ENCODE measurements around the gene FAM162B.
"Not testable (repeated sequence)": the region's sequence is repeated elsewhere in the genome, so short reads cannot be mapped to it uniquely, and the experiment has no call there.

The FAM162B gene

DNA sequence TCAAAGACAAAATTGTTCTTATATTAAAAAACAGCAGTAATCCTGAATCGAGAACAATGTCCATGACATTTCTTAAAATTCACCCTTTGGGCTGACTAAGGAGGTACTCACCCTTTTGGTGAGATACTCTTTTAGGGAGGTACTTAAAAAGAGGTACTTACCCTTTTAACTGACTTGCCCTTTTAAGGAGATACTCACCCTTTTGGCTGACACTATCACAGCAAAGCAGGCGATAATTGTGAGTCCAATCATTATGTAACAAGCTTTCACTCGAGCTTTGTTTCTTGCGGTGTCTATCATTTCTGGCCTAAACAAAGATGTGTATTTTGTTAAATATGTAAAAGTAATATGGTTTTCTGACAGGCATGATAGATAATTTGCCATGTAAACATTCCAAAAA, 3.7 kb downstream of the FAM162B start:
- no peaks in the 10 kb centered on the region for H3K9me3 ChIP-seq (ENCODE audit: insufficient read depth, low read depth, low read length)
- no peak overlapping the region for H2BK120ac ChIP-seq (ENCODE audit: insufficient read depth, low read length, poor library complexity)
- no peak overlapping the region for H3K14ac ChIP-seq (ENCODE audit: low read length)
- H3K27me3 ChIP-seq (ENCODE audit: insufficient read depth, low read length) = peaks cover 16% of the 10 kb centered on the region
- no peak overlapping the region for H3K4me3 ChIP-seq (ENCODE audit: low read depth, low read length)
- H3K27ac ChIP-seq (ENCODE audit: low read depth, low read length) = no peak overlapping the region
- H3K36me3 ChIP-seq (ENCODE audit: control insufficient read depth in 1 of 2, insufficient read depth in 2 of 2, low read length in 2 of 2) = no peaks in the 10 kb centered on the region
- H2BK12ac ChIP-seq (ENCODE audit: low read length) = no peak overlapping the region
- no peak overlapping the region for H3K23ac ChIP-seq (ENCODE audit: low read length)
- no peak overlapping the region for H3K4ac ChIP-seq (ENCODE audit: low read depth, low read length)
- H3K4me1 ChIP-seq (ENCODE audit: control insufficient read depth in 1 of 2, insufficient read depth in 2 of 2, low read length in 2 of 2) = peaks cover 6 to 10% of the 10 kb centered on the region in 2 experiments
- no peak for DNase-seq
- H3K79me2 ChIP-seq (ENCODE audit: control insufficient read depth, insufficient read depth, low read length, poor library complexity) = no peaks in the 10 kb centered on the region
- no peak overlapping the region for H4K91ac ChIP-seq (ENCODE audit: low read depth, low read length)
- H2AFZ ChIP-seq (ENCODE audit: insufficient read depth, low read length, poor library complexity) = no peak overlapping the region
- no peak overlapping the region for H4K12ac ChIP-seq (ENCODE audit: low read depth, low read length)
- WGBS (ENCODE audit: extremely low coverage, insufficient coverage, insufficient read length) = no CpG with 5 or more reads among the region's 4 CpGs
- no peaks in the 10 kb centered on the region for H3K79me1 ChIP-seq (ENCODE audit: low read length)
- H4K8ac ChIP-seq (ENCODE audit: low read depth, low read length) = no peak overlapping the region
- no peak overlapping the region for H3K18ac ChIP-seq (ENCODE audit: low read length)
- no peak overlapping the region for H3K9ac ChIP-seq (ENCODE audit: low read length)
- H3K4me2 ChIP-seq (ENCODE audit: low read length) = no peak overlapping the region
- H2AK5ac ChIP-seq (ENCODE audit: low read length) = no peak overlapping the region
- H2BK5ac ChIP-seq (ENCODE audit: low read depth, low read length, poor library complexity) = no peak overlapping the region

DNA sequence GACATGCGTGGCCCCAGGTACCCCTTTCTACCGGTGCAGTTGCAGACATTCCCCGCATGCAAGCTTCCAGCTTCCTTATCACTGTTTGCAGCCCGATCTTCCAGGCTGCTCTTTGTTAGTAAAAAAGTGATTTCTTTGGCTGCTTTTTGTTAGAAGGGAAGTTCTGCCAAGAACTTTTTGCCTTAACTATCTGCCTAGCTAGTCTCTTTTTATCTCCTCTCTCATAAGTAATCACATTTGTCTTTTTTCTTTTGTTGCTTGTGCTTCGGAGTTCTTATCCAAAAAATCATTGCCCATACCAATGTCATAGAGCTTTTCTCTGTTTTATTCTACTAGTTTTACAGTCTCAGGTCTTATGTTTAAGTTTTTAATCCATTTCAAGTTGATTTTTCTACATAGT, 20.3 kb downstream of the FAM162B start:
- H3K23ac ChIP-seq (ENCODE audit: low read length) = no peak overlapping the region
- H3K36me3 ChIP-seq (ENCODE audit: control insufficient read depth in 1 of 2, insufficient read depth in 2 of 2, low read length in 2 of 2) = no peaks in the 10 kb centered on the region
- DNase-seq = no peak
- H3K4me2 ChIP-seq (ENCODE audit: low read length) = no peak overlapping the region
- H4K12ac ChIP-seq (ENCODE audit: low read depth, low read length) = no peak overlapping the region
- no peak overlapping the region for H3K14ac ChIP-seq (ENCODE audit: low read length)
- H2BK120ac ChIP-seq (ENCODE audit: insufficient read depth, low read length, poor library complexity) = no peak overlapping the region
- H2BK5ac ChIP-seq (ENCODE audit: low read depth, low read length, poor library complexity) = no peak overlapping the region
- no peaks in the 10 kb centered on the region for H3K27me3 ChIP-seq (ENCODE audit: insufficient read depth, low read length)
- H3K79me2 ChIP-seq (ENCODE audit: control insufficient read depth, insufficient read depth, low read length, poor library complexity) = no peaks in the 10 kb centered on the region
- H3K18ac ChIP-seq (ENCODE audit: low read length) = no peak overlapping the region
- no peak overlapping the region for H3K27ac ChIP-seq (ENCODE audit: low read depth, low read length)
- H3K79me1 ChIP-seq (ENCODE audit: low read length) = no peaks in the 10 kb centered on the region
- H2AFZ ChIP-seq (ENCODE audit: insufficient read depth, low read length, poor library complexity) = no peak overlapping the region
- H3K4me3 ChIP-seq (ENCODE audit: low read depth, low read length) = no peak overlapping the region
- no peak overlapping the region for H3K4ac ChIP-seq (ENCODE audit: low read depth, low read length)
- no peak overlapping the region for H3K9ac ChIP-seq (ENCODE audit: low read length)
- no peaks in the 10 kb centered on the region for H3K9me3 ChIP-seq (ENCODE audit: insufficient read depth, low read depth, low read length)
- no peak overlapping the region for H2BK12ac ChIP-seq (ENCODE audit: low read length)
- H2AK5ac ChIP-seq (ENCODE audit: low read length) = no peak overlapping the region
- H4K91ac ChIP-seq (ENCODE audit: low read depth, low read length) = no peak overlapping the region
- H4K8ac ChIP-seq (ENCODE audit: low read depth, low read length) = no peak overlapping the region
- no peaks in the 10 kb centered on the region for H3K4me1 ChIP-seq (ENCODE audit: control insufficient read depth in 1 of 2, insufficient read depth in 2 of 2, low read length in 2 of 2)
- WGBS (ENCODE audit: extremely low coverage, insufficient coverage, insufficient read length) = no CpG with 5 or more reads among the region's 5 CpGs

DNA sequence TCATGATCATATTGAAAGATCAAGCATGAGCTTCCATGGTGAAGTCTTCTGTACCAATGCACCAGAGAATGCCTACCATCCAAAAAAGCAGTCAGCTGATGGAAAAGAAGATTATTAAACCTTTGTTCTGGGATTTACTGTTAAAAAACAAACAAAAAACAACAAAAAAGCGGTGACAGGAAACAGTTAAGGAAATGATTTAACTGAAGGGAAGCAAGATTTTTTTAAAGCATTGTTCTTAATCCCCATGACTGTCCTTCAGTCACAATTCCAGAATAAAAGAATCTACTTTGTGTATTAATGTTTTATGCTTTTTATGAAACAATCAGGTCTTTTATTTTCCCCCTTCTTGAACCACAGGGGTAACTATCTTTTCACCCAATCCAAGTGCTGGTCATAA, 23.9 kb downstream of the FAM162B start:
- Histone ChIP-seq H4K91ac (ENCODE audit: low read depth, low read length) (no peak overlapping the region), H3K27me3 (ENCODE audit: insufficient read depth, low read length) (no peaks in the 10 kb centered on the region), H2BK120ac (ENCODE audit: insufficient read depth, low read length, poor library complexity) (no peak overlapping the region), H3K79me2 (ENCODE audit: control insufficient read depth, insufficient read depth, low read length, poor library complexity) (no peaks in the 10 kb centered on the region), H3K4me1 (ENCODE audit: control insufficient read depth in 1 of 2, insufficient read depth in 2 of 2, low read length in 2 of 2) (no peaks in the 10 kb centered on the region), H3K9ac (ENCODE audit: low read length) (no peak overlapping the region), H3K4me2 (ENCODE audit: low read length) (no peak overlapping the region), H3K18ac (ENCODE audit: low read length) (no peak overlapping the region), H2BK5ac (ENCODE audit: low read depth, low read length, poor library complexity) (no peak overlapping the region), H3K9me3 (ENCODE audit: insufficient read depth, low read depth, low read length) (no peaks in the 10 kb centered on the region), H3K23ac (ENCODE audit: low read length) (no peak overlapping the region), H2AK5ac (ENCODE audit: low read length) (no peak overlapping the region), H2AFZ (ENCODE audit: insufficient read depth, low read length, poor library complexity) (no peak overlapping the region), H2BK12ac (ENCODE audit: low read length) (no peak overlapping the region), H3K27ac (ENCODE audit: low read depth, low read length) (no peak overlapping the region), H4K12ac (ENCODE audit: low read depth, low read length) (no peak overlapping the region), H3K4ac (ENCODE audit: low read depth, low read length) (no peak overlapping the region), H3K14ac (ENCODE audit: low read length) (no peak overlapping the region), H4K8ac (ENCODE audit: low read depth, low read length) (no peak overlapping the region), H3K79me1 (ENCODE audit: low read length) (no peaks in the 10 kb centered on the region), H3K4me3 (ENCODE audit: low read depth, low read length) (no peak overlapping the region), H3K36me3 (ENCODE audit: control insufficient read depth in 1 of 2, insufficient read depth in 2 of 2, low read length in 2 of 2) (no peaks in the 10 kb centered on the region)
- WGBS (ENCODE audit: extremely low coverage, insufficient coverage, insufficient read length) = no CpG with 5 or more reads among the region's 1 CpG
- no peak for DNase-seq

- H3K27me3 ChIP-seq (ENCODE audit: insufficient read depth, low read length); DNase-seq: not testable (repeated sequence)
Observed at GRCh38 chr6:116740486-116740885, 25.0 kb downstream of the FAM162B start.

More at GRCh38 chr6:116740486-116740885, 25.0 kb downstream of the FAM162B start:
- not testable (repeated sequence) for H3K79me1 ChIP-seq (ENCODE audit: low read length); H3K36me3 ChIP-seq (ENCODE audit: control insufficient read depth in 1 of 2, insufficient read depth in 2 of 2, low read length in 2 of 2); H3K79me2 ChIP-seq (ENCODE audit: control insufficient read depth, insufficient read depth, low read length, poor library complexity); H3K9ac ChIP-seq (ENCODE audit: low read length); H3K4ac ChIP-seq (ENCODE audit: low read depth, low read length); H3K27ac ChIP-seq (ENCODE audit: low read depth, low read length); H4K91ac ChIP-seq (ENCODE audit: low read depth, low read length); H2BK5ac ChIP-seq (ENCODE audit: low read depth, low read length, poor library complexity); H2AFZ ChIP-seq (ENCODE audit: insufficient read depth, low read length, poor library complexity); H3K18ac ChIP-seq (ENCODE audit: low read length); H4K8ac ChIP-seq (ENCODE audit: low read depth, low read length); H3K4me1 ChIP-seq (ENCODE audit: control insufficient read depth in 1 of 2, insufficient read depth in 2 of 2, low read length in 2 of 2); H2AK5ac ChIP-seq (ENCODE audit: low read length); H2BK120ac ChIP-seq (ENCODE audit: insufficient read depth, low read length, poor library complexity); H3K4me3 ChIP-seq (ENCODE audit: low read depth, low read length); H3K23ac ChIP-seq (ENCODE audit: low read length); H4K12ac ChIP-seq (ENCODE audit: low read depth, low read length); H3K9me3 ChIP-seq (ENCODE audit: insufficient read depth, low read depth, low read length); H3K14ac ChIP-seq (ENCODE audit: low read length); H2BK12ac ChIP-seq (ENCODE audit: low read length); H3K4me2 ChIP-seq (ENCODE audit: low read length)
- no CpG with 5 or more reads among the region's 3 CpGs for WGBS (ENCODE audit: extremely low coverage, insufficient coverage, insufficient read length)
